OCI-LY3 (cell line): Measurements from ENCODE around the gene ROBO3.

Source experiments
- EZH2phosphoT487 ChIP-seq: fragments of 200-600 bp; shearing (Covaris generic); IDR thresholded peaks from 2 replicates; pipeline ENCODE4 v1.6.1; 2018; ENCODE audit warnings: antibody characterized with exemption, mixed run types, low read depth
- TF ChIP-seq, protein P1 (sequence below): fragments of 200-600, 300-600 bp; sonication (generic); IDR thresholded peaks from 2 replicates; pipeline ENCODE4 v1.5.1; 2014; ENCODE audit warnings: antibody characterized with exemption, low read length, low read depth

DNA sequence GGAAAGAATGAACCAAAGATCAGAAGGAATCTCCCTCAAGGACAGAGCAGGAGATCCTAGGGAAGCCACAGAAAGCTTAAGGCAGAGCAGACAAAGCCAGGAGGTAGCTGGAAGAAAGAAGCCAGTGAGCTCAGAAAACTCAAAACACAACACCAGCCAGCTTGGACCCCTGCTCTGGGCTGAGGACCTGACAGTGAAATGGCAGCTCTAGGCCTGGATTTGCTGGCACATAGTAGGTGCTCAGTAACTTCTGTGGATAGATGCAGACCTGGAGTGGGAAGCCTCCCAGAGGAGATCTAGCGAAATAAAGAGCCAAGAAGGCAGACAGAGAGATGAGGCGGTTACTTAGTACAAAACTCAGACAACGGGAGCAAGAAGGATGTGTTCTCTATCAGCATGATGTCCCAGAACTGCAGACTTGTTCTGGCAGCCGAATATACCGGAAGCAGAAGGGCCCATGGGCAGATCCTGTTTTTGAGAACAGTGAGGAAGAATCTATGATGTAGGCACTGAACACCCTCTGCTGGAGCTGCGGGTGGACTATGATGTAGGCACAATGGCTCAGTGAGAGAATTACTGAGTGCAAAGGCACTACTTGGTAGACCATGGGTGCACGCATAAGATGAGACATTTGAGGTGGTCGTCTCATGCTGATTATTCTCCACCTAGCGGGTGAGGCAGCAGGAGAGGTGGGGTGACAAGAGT lies 27.7 kb downstream of the ROBO3 start:
- TF ChIP-seq, protein P1, sequence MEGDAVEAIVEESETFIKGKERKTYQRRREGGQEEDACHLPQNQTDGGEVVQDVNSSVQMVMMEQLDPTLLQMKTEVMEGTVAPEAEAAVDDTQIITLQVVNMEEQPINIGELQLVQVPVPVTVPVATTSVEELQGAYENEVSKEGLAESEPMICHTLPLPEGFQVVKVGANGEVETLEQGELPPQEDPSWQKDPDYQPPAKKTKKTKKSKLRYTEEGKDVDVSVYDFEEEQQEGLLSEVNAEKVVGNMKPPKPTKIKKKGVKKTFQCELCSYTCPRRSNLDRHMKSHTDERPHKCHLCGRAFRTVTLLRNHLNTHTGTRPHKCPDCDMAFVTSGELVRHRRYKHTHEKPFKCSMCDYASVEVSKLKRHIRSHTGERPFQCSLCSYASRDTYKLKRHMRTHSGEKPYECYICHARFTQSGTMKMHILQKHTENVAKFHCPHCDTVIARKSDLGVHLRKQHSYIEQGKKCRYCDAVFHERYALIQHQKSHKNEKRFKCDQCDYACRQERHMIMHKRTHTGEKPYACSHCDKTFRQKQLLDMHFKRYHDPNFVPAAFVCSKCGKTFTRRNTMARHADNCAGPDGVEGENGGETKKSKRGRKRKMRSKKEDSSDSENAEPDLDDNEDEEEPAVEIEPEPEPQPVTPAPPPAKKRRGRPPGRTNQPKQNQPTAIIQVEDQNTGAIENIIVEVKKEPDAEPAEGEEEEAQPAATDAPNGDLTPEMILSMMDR = no peak
- TF ChIP-seq EZH2phosphoT487 = no peak
